Loucy (cell line): ENCODE results near the gene MT2A.

ENCODE experiments used
- H2AFZ ChIP-seq: fragments of 200-600 bp; sonication (generic); 2 replicates; pipeline ENCODE4 v1.6.0; 2016; ENCODE audit warnings: antibody characterized with exemption, mild to moderate bottlenecking, low read length, moderate library complexity
- H3F3A ChIP-seq: fragments of 200-600 bp; 2 replicates; pipeline ENCODE4 v1.6.0; 2016; ENCODE audit warnings: antibody characterized with exemption, low read depth, mild to moderate bottlenecking
- H3K27me3 ChIP-seq: fragments of 200-600 bp; sonication (generic); 2 replicates; pipeline ENCODE4 v1.6.1; 2014; ENCODE audit warnings: low read length, mild to moderate bottlenecking; ENCODE audit not compliant: insufficient read depth, poor library complexity, severe bottlenecking
- H3K36me3 ChIP-seq: fragments of 200-600 bp; sonication (generic); 2 replicates; pipeline ENCODE4 v1.6.1; 2016; ENCODE audit warnings: low read length; ENCODE audit not compliant: insufficient read depth
- H3K4me1 ChIP-seq: fragments of 200-600 bp; sonication (generic); 2 replicates; pipeline ENCODE4 v1.5.1; 2014; ENCODE audit warnings: low read length, mild to moderate bottlenecking; ENCODE audit not compliant: insufficient read depth, poor library complexity, severe bottlenecking
- H3K4me2 ChIP-seq: fragments of 200-600 bp; sonication (generic); 2 replicates; pipeline ENCODE4 v1.6.0; 2014; ENCODE audit warnings: antibody characterized with exemption, low read length, low read depth, mild to moderate bottlenecking; ENCODE audit not compliant: poor library complexity, severe bottlenecking
- H3K4me3 ChIP-seq: fragments of 200-600 bp; sonication (generic); 2 replicates; pipeline ENCODE4 v1.5.1; 2014; ENCODE audit warnings: low read length, mild to moderate bottlenecking, mixed read lengths; ENCODE audit not compliant: poor library complexity, severe bottlenecking
- H3K79me2 ChIP-seq: fragments of 200-600 bp; sonication (generic); 2 replicates; pipeline ENCODE4 v1.6.1; 2014; ENCODE audit warnings: low read length; ENCODE audit not compliant: insufficient read depth
- H3K9ac ChIP-seq: fragments of 200-600 bp; sonication (generic); 2 replicates; pipeline ENCODE4 v1.6.0; 2014; ENCODE audit warnings: mild to moderate bottlenecking, low read depth, low read length, moderate library complexity; ENCODE audit not compliant: poor library complexity, severe bottlenecking
- H3K9me2 ChIP-seq: fragments of 200-600 bp; sonication (generic); replicated peaks from 2 replicates; pipeline ENCODE4 v1.6.1; 2016; ENCODE audit warnings: low read depth, low read length, mixed read lengths
- H3K9me3 ChIP-seq: fragments of 200-600 bp; sonication (generic); 2 replicates; pipeline ENCODE4 v1.6.1; 2014; ENCODE audit warnings: mild to moderate bottlenecking, antibody characterized with exemption, low read length, low read depth; ENCODE audit not compliant: insufficient read depth
- H4K20me1 ChIP-seq: fragments of 200-600 bp; sonication (generic); 2 replicates; pipeline ENCODE4 v1.6.0; 2014; ENCODE audit warnings: antibody characterized with exemption, low read length, mild to moderate bottlenecking; ENCODE audit not compliant: insufficient read depth, poor library complexity, severe bottlenecking
- EZH2phosphoT487 ChIP-seq: fragments of 200-600 bp; IDR thresholded peaks from 2 replicates; pipeline ENCODE4 v1.6.1; 2018; ENCODE audit warnings: antibody characterized with exemption, mild to moderate bottlenecking, moderate library complexity, borderline replicate concordance
- TF ChIP-seq, protein P1 (sequence below): fragments of 200-600 bp; sonication (generic); conservative IDR thresholded peaks from 2 replicates; pipeline ENCODE4 v1.5.1; 2014; ENCODE audit warnings: mild to moderate bottlenecking, antibody characterized with exemption, low read length

The MT2A gene

DNA sequence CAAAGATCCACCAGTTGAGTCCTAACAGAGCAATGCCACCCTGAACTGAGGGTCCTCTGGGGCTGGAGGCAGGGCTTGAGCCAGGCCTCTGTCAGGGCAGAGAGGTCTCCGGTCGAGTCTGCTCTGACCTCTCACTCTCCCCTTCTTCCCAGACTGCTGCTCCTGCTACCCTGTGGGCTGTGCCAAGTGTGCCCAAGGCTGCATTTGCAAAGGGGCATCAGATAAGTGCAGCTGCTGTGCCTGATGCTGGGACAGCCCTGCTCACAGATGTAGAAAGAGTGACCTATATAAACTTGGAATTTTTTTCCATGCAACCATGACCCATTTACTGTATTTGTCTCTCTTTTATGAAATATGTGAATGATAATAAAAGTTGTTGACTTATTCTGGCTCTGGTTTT is 40.9 kb downstream of the MT2A start:
- no peak overlapping the region for H3K4me2 ChIP-seq
- H3K9ac ChIP-seq = no peak overlapping the region
- H3K36me3 ChIP-seq = no peaks in the 10 kb centered on the region
- TF ChIP-seq EZH2phosphoT487 = no peak
- TF ChIP-seq, protein P1, sequence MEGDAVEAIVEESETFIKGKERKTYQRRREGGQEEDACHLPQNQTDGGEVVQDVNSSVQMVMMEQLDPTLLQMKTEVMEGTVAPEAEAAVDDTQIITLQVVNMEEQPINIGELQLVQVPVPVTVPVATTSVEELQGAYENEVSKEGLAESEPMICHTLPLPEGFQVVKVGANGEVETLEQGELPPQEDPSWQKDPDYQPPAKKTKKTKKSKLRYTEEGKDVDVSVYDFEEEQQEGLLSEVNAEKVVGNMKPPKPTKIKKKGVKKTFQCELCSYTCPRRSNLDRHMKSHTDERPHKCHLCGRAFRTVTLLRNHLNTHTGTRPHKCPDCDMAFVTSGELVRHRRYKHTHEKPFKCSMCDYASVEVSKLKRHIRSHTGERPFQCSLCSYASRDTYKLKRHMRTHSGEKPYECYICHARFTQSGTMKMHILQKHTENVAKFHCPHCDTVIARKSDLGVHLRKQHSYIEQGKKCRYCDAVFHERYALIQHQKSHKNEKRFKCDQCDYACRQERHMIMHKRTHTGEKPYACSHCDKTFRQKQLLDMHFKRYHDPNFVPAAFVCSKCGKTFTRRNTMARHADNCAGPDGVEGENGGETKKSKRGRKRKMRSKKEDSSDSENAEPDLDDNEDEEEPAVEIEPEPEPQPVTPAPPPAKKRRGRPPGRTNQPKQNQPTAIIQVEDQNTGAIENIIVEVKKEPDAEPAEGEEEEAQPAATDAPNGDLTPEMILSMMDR = no peak
- no peaks in the 10 kb centered on the region for H3K79me2 ChIP-seq
- no peaks in the 10 kb centered on the region for H3K9me2 ChIP-seq
- no peaks in the 10 kb centered on the region for H3K9me3 ChIP-seq
- no peaks in the 10 kb centered on the region for H4K20me1 ChIP-seq
- no peaks in the 10 kb centered on the region for H3K27me3 ChIP-seq
- H2AFZ ChIP-seq = no peak overlapping the region
- H3K4me3 ChIP-seq = no peak overlapping the region
- no peaks in the 10 kb centered on the region for H3F3A ChIP-seq
- H3K4me1 ChIP-seq = no peaks in the 10 kb centered on the region

GRCh38 chr16:56649820-56650219 is 41.4 kb downstream of the MT2A start:
- TF ChIP-seq, protein P1 = no peak
- TF ChIP-seq EZH2phosphoT487 = no peak
- no peaks in the 10 kb centered on the region for H4K20me1 ChIP-seq
- no peak overlapping the region for H3K9ac ChIP-seq
- no peaks in the 10 kb centered on the region for H3K9me2 ChIP-seq
- H3K4me2 ChIP-seq = no peak overlapping the region
- H3K9me3 ChIP-seq = no peaks in the 10 kb centered on the region
- no peaks in the 10 kb centered on the region for H3F3A ChIP-seq
- no peak overlapping the region for H2AFZ ChIP-seq
- no peaks in the 10 kb centered on the region for H3K27me3 ChIP-seq
- H3K4me1 ChIP-seq = no peaks in the 10 kb centered on the region
- H3K36me3 ChIP-seq = no peaks in the 10 kb centered on the region
- H3K79me2 ChIP-seq = no peaks in the 10 kb centered on the region
- no peak overlapping the region for H3K4me3 ChIP-seq

GRCh38 chr16:56651586-56651985 is 43.2 kb downstream of the MT2A start, which contains the start of gene MT1B:
Gene MT1B (plus strand): TSS chr16:56651886. CDS start chr16:56651954, 68 bp downstream.
- no peak within 1 kb of the TSS for H2AFZ ChIP-seq
- no peaks in the 10 kb centered on the region for H3K36me3 ChIP-seq
- no peaks in the 10 kb centered on the region for H3K4me1 ChIP-seq
- no peaks in the 10 kb centered on the region for H3F3A ChIP-seq
- no peaks in the 10 kb centered on the region for H4K20me1 ChIP-seq
- no peak within 1 kb of the TSS for H3K9ac ChIP-seq
- no peak within 1 kb of the TSS for H3K4me2 ChIP-seq
- no peaks in the 10 kb centered on the region for H3K79me2 ChIP-seq
- H3K4me3 ChIP-seq = no peak within 1 kb of the TSS
- H3K9me2 ChIP-seq = no peaks in the 10 kb centered on the region
- TF ChIP-seq, protein P1 = no peak
- TF ChIP-seq EZH2phosphoT487 = no peak
- no peaks in the 10 kb centered on the region for H3K27me3 ChIP-seq
- H3K9me3 ChIP-seq = no peaks in the 10 kb centered on the region
